ENCODE measurements around the gene SCGB2B2.

- TF ChIP-seq, protein P1, sequence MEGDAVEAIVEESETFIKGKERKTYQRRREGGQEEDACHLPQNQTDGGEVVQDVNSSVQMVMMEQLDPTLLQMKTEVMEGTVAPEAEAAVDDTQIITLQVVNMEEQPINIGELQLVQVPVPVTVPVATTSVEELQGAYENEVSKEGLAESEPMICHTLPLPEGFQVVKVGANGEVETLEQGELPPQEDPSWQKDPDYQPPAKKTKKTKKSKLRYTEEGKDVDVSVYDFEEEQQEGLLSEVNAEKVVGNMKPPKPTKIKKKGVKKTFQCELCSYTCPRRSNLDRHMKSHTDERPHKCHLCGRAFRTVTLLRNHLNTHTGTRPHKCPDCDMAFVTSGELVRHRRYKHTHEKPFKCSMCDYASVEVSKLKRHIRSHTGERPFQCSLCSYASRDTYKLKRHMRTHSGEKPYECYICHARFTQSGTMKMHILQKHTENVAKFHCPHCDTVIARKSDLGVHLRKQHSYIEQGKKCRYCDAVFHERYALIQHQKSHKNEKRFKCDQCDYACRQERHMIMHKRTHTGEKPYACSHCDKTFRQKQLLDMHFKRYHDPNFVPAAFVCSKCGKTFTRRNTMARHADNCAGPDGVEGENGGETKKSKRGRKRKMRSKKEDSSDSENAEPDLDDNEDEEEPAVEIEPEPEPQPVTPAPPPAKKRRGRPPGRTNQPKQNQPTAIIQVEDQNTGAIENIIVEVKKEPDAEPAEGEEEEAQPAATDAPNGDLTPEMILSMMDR (IDR thresholded peaks at IDR 0.05; ENCODE audit: insufficient read depth, low read length, poor library complexity, severe bottlenecking): no peak
- no peak for TF ChIP-seq EZH2phosphoT487 (conservative IDR thresholded peaks at IDR 0.05; ENCODE audit: low read length)
Measured at GRCh38 chr19:34686455-34686854, 9.5 kb upstream of the SCGB2B2 start.
